Neural cell (in vitro differentiated cells): Measurements from ENCODE around the gene ANAPC2.

ENCODE experiments used
- CTCF ChIP-seq: fragments of 450-650 bp; IDR thresholded peaks from 2 replicates; pipeline ENCODE4 v1.5.1; 2014; ENCODE audit warnings: antibody characterized with exemption, mild to moderate bottlenecking, moderate library complexity; ENCODE audit not compliant: poor library complexity, severe bottlenecking
- SMC3 ChIP-seq: fragments of 450-650 bp; conservative IDR thresholded peaks from 2 replicates; pipeline ENCODE4 v1.6.1; 2014; ENCODE audit warnings: antibody characterized with exemption, mild to moderate bottlenecking, moderate library complexity; ENCODE audit not compliant: poor library complexity

GRCh38 chr9:137158625-137159024 lies 29.7 kb downstream of the ANAPC2 start:
- no peak for TF ChIP-seq CTCF
- TF ChIP-seq SMC3, result no peak
